ENCODE measurements around the gene ERN1. TPM values are rescaled to one million over a fixed set of nuclear protein-coding genes. Genes with fewer than 3 reads are reported as not detected.
A peak's percentile ranks its signal among the peaks of the same experiment; 100 is the strongest.

The ERN1 gene
- total RNA-seq, 1 donor, result 12.7 TPM

GRCh38 chr17:64058621-64059020, 71.3 kb downstream of the ERN1 start:
- Histone ChIP-seq H4K20me1 (ENCODE audit: insufficient read depth, low read length) (no peaks in the 10 kb centered on the region), H3K27me3 (ENCODE audit: insufficient read depth, low read length) (no peaks in the 10 kb centered on the region), H3K36me3 (ENCODE audit: insufficient read depth, low read length) (peaks cover 42% of the 10 kb centered on the region), H3K27ac (ENCODE audit: low read depth, low read length) (no peak overlapping the region), H3K4me1 (ENCODE audit: insufficient read depth, low read length) (no peaks in the 10 kb centered on the region), H3K79me2 (ENCODE audit: insufficient read depth, low read length) (no peaks in the 10 kb centered on the region), H3K9me3 (ENCODE audit: low read depth, low read length) (no peaks in the 10 kb centered on the region), H2AFZ (ENCODE audit: low read length) (no peak overlapping the region), H3K4me3 (ENCODE audit: insufficient read depth, low read length) (no peak overlapping the region), H3K4me2 (ENCODE audit: insufficient read depth, low read length) (no peak overlapping the region)
- DNase-seq (ENCODE audit: insufficient read length, low spot score, missing footprints), result peak; percentile 59
- TF ChIP-seq, protein P1, sequence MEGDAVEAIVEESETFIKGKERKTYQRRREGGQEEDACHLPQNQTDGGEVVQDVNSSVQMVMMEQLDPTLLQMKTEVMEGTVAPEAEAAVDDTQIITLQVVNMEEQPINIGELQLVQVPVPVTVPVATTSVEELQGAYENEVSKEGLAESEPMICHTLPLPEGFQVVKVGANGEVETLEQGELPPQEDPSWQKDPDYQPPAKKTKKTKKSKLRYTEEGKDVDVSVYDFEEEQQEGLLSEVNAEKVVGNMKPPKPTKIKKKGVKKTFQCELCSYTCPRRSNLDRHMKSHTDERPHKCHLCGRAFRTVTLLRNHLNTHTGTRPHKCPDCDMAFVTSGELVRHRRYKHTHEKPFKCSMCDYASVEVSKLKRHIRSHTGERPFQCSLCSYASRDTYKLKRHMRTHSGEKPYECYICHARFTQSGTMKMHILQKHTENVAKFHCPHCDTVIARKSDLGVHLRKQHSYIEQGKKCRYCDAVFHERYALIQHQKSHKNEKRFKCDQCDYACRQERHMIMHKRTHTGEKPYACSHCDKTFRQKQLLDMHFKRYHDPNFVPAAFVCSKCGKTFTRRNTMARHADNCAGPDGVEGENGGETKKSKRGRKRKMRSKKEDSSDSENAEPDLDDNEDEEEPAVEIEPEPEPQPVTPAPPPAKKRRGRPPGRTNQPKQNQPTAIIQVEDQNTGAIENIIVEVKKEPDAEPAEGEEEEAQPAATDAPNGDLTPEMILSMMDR (IDR thresholded peaks at IDR 0.05; ENCODE audit: extremely low read depth, low read depth, low read length), result no peak

DNA sequence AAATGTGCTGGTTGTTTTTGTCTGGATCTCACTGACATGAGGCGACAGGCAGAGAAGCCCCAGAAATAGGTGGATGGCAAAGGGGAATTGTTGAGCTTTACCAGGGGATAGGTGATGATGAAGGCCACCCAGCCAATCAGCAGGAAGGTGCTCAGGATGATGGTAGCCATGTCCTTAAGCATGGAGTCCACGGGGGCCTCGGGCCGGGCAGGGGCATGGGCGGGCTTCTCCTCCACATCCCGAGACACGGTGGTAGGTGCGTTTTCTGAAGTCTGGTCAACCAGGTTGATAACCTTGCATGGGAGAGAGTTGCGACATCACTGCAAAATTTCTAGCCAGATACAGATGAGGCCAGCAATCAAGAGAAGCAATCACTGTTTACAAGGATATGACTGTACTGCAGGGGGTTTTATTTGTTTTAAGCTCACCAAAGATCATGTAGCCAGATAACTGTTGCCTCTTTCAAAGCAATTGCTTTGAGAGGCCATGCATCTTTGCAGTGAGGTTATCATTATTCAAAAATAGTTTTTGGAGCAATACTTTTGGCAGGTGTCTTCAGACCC, 72.2 kb downstream of the ERN1 start:
- no peaks in the 10 kb centered on the region for H3K79me2 ChIP-seq (ENCODE audit: insufficient read depth, low read length)
- H4K20me1 ChIP-seq (ENCODE audit: insufficient read depth, low read length), result no peaks in the 10 kb centered on the region
- no peaks in the 10 kb centered on the region for H3K27me3 ChIP-seq (ENCODE audit: insufficient read depth, low read length)
- no peak overlapping the region for H3K27ac ChIP-seq (ENCODE audit: low read depth, low read length)
- H3K4me1 ChIP-seq (ENCODE audit: insufficient read depth, low read length), result no peaks in the 10 kb centered on the region
- no peak overlapping the region for H3K4me3 ChIP-seq (ENCODE audit: insufficient read depth, low read length)
- TF ChIP-seq, protein P1 (IDR thresholded peaks at IDR 0.05; ENCODE audit: extremely low read depth, low read depth, low read length), result no peak
- no peak for DNase-seq (ENCODE audit: insufficient read length, low spot score, missing footprints)
- no peaks in the 10 kb centered on the region for H3K9me3 ChIP-seq (ENCODE audit: low read depth, low read length)
- peaks cover 43% of the 10 kb centered on the region for H3K36me3 ChIP-seq (ENCODE audit: insufficient read depth, low read length)
- no peak overlapping the region for H3K4me2 ChIP-seq (ENCODE audit: insufficient read depth, low read length)
- H2AFZ ChIP-seq (ENCODE audit: low read length), result no peak overlapping the region

DNA sequence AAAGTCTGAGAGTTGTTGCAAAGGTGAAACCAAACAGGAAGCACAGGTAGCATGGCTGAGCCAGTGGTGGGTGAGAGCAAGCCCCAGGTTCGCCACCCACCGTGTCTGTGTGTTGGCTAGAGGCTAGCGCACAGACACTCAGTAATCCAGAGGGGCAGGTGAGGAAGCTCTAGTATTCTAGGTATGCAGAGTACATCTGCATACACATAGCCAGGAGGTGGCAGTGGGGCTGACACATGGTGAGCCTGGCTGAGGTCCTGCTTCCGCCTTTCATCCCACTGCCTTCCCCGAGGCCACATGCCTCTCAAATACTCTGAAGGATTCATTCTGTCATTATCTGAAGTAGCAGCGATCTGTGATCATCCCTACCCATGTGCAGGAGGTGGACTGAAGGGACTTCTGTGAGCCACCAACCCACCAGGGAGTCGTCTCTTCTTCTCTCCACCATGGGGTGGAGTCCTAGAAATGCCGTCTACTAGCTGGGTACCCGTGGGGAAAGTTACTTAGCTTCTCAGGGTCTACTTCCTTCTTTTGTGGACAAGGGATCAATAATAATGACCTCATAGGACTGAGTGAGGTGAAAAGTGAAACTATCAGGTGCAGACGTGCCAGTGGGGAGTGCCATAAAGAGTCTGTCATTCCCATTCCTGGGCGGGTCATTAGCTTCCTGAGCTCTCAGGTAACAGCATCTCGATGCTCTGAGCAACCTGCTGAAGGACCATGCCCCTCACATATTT, 73.5 kb downstream of the ERN1 start:
- Histone ChIP-seq H4K20me1 (ENCODE audit: insufficient read depth, low read length) (no peaks in the 10 kb centered on the region), H3K27ac (ENCODE audit: low read depth, low read length) (no peak overlapping the region), H3K9me3 (ENCODE audit: low read depth, low read length) (no peaks in the 10 kb centered on the region), H3K27me3 (ENCODE audit: insufficient read depth, low read length) (no peaks in the 10 kb centered on the region), H3K4me3 (ENCODE audit: insufficient read depth, low read length) (no peak overlapping the region), H3K4me2 (ENCODE audit: insufficient read depth, low read length) (no peak overlapping the region), H3K36me3 (ENCODE audit: insufficient read depth, low read length) (peaks cover 53% of the 10 kb centered on the region), H3K79me2 (ENCODE audit: insufficient read depth, low read length) (no peaks in the 10 kb centered on the region), H2AFZ (ENCODE audit: low read length) (no peak overlapping the region), H3K4me1 (ENCODE audit: insufficient read depth, low read length) (no peaks in the 10 kb centered on the region)
- DNase-seq (ENCODE audit: insufficient read length, low spot score, missing footprints), result no peak
- TF ChIP-seq, protein P1 (IDR thresholded peaks at IDR 0.05; ENCODE audit: extremely low read depth, low read depth, low read length), result no peak
